Hypothalamus (tissue), 51 donors: Measurements from ENCODE around the gene RHOD.
A peak's percentile ranks its signal among the peaks of the same experiment; 100 is the strongest.

Source experiments
- DNase-seq, 51 donors: peaks; one replicate each; lab custom pipeline; 2025; lab: John Stamatoyannopoulos, UW

Gene RHOD

GRCh38 chr11:67113231-67113721, 56.6 kb downstream of the RHOD start:
- no peak for DNase-seq

- DNase-seq, result no peak
These were observed 57.7 kb downstream of the RHOD start for GRCh38 chr11:67114275-67114896.

DNA sequence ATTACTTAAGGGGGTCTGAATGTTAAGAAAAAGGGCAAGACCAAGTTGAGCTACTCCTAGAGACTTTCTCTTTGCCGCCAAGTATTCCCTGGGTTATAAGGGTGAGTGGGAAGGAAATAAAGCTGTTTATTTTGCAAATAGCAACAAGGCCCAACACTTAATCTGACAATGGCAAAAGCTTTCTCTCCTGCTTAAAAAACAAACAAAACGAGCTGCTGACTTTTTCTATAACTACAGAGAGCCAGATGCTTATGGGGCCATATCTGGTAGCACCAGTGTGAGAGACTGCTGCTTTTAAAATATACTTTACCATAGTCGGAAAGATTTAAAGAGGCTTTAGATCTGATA, 60.1 kb downstream of the RHOD start:
- no peak for DNase-seq

DNA sequence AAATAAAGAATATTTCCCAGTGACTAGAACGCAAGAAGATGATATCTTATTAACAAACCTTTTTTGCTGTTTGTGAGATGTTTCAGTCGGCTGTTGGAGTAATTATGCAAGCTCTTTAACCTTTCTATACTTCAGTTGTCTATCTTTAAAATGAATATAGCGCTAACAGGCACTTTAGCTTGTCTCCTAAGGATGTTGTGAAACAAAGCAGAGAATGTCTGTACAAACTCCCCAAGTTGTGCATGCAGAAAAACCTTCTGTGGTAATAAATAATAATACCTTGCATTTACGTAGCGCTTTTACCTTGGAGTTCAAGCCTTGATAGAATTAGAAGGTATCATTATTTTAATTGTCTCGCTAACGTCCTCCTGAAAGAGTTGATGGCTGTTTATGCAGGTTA, 60.5 kb downstream of the RHOD start:
- no peak for DNase-seq

- peak in 13 of 51 donors; percentile 1 to 43 (median 14) for DNase-seq
These were observed 61.1 kb downstream of the RHOD start for GRCh38 chr11:67117672-67118180.

DNA sequence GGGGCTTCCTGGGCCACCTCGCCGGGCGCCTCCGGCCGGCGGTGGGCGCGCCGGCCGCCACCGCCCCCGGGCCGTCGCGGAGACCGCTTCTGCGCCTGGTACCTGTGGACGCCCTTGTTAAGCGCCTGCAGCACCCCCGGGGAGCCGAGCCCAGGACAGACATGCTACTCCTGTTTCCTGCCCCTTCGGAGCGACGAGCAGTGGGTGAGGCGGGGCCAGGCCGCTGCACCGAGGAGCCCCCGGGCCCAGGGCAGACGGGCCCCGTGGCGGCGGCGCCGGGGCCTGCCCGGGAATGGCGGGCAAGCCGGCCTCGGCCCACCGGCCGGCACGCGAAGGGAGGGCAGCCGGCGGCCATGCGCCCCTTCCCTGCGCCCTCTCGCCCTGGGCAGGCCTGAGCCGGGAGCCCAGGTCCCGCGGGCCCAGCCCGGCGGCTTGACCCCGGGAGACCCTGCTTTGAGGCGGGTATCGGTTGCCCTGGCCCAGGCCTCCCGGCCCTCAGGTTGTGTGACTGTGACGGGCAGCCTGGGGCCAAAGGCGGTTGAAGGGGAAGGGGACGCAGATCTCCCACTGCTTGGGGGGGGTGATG, 61.6 kb downstream of the RHOD start:
- DNase-seq, result peak in 21 of 51 donors; percentile 21 to 72 (median 36)

DNA sequence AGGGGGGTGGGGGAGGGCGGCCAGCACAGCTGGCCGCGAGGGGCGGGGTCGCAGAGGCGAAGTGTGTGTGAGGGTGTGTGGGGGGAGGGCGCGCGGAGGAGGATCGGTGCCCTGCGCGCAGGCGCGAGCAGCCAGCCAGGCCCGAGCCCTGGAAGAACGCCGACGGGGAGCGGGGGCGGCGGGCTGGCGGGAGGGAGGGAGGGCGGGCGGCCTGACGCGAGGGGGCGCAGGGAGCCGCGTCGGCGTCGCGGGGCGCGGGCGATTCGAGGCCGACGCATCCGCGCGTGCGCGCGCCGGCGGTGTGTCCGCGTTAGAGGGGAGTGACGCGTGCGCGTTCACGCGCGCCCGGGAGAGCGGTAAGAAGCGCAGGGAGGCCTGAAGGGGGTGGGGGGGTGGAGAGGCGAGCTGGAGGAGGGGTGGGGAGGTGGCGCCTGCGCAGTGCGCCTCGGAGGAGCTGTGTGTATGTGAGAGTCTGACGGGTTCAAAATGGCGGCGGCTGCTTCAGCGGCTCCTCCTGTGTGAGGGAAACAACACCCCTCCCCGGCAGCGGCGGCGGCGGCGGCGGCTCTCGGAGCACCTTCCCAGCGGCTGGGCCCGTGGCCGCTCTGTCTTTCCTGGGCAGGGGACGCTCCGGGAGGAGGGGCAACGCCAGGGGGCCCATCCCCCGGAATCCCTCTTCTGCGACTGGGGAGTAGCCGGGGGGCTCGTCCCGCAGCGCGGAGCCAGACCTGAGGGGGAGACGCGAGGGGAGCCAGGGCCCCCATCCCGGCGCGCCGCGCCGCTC, 62.3 kb downstream of the RHOD start, which contains the start of gene KDM2A:
KDM2A (plus strand) TSS at position 463 of the 784 bp plus-strand sequence. CDS start 2,054 bp downstream, outside the sequence.
- DNase-seq, result peak; percentile 91 to 100 (median 98)

- peak in 27 of 51 donors; percentile 4 to 69 (median 30) for DNase-seq
These were observed 63.1 kb downstream of the RHOD start for GRCh38 chr11:67119585-67120391.

DNA sequence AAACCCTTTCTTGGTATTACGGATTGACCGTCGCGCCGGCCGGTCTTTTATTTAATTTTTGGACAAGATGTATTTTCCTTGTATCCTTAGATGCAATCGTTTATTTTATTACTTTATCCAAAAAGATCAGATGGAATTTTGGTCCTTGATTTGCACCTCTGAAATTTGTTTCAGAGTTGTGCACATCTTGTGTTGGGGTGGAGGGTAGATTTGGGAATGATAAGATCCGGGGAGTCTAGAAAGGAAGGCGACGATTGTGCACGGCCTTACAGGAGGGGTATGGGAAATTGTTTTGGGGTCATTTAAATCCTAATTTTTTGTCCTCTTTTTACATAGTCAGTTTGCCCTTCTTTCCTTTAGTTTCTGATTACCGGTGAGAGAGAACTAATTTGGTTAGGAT, 63.8 kb downstream of the RHOD start:
- no peak for DNase-seq

GRCh38 chr11:67120881-67121710, 64.4 kb downstream of the RHOD start:
- DNase-seq, result peak in 8 of 51 donors; percentile 5 to 29 (median 10)
